Left ventricle myocardium inferior (tissue), 1 donor: ENCODE data around the gene DIPK1B. TPM values are rescaled to one million over a fixed set of nuclear protein-coding genes. Genes with fewer than 3 reads are reported as not detected.

ENCODE experiments used
- DNase-seq: peaks from one replicate; pipeline ENCODE4 v3.0.0-alpha.2; 2020
- H3K27ac ChIP-seq: fragments of 200-600 bp; replicated peaks from 2 replicates; pipeline ENCODE4 v1.8.0; 2021
- H3K27me3 ChIP-seq: fragments of 200-600 bp; 2 replicates; pipeline ENCODE4 v1.8.0; 2021; ENCODE audit warnings: low read depth
- H3K36me3 ChIP-seq: fragments of 200-600 bp; 2 replicates; pipeline ENCODE4 v1.8.0; 2021
- H3K4me1 ChIP-seq: fragments of 200-600 bp; 2 replicates; pipeline ENCODE4 v1.8.0; 2021
- H3K4me3 ChIP-seq: fragments of 200-600 bp; 2 replicates; pipeline ENCODE4 v1.8.0; 2021; ENCODE audit warnings: mild to moderate bottlenecking, moderate library complexity
- H3K9me3 ChIP-seq: fragments of 200-600 bp; replicated peaks from 2 replicates; pipeline ENCODE4 v1.8.0; 2021
- intact Hi-C: fragments of 100-400 bp; cut with micrococcal nuclease; formaldehyde crosslinking; loops from one replicate; pipeline ENCODE4 v1.11.0; 2022
- total RNA-seq: library from RNA; stranded (reverse); fragmentation: NEBNext Ultra II Directional; extraction: Animal tissue kit (Norgen Biotek cat#: 25700); gene quantifications from one replicate; pipeline ENCODE4 v1.2.1, GENCODE V29; 2021
- TF ChIP-seq, protein P1 (sequence below): fragments of 200-600 bp; IDR thresholded peaks from 2 replicates; pipeline ENCODE4 v1.8.0; 2021; ENCODE audit warnings: antibody characterized with exemption, mild to moderate bottlenecking, borderline replicate concordance
- donor health status: DM: no; HTN: yes; CAD: no; lungs with severe emphysema.

The DIPK1B gene
- total RNA-seq, 1 donor from 2014 or later = 21.4 TPM

GRCh38 chr9:136735812-136736480, 23.6 kb downstream of the DIPK1B start:
- Histone ChIP-seq H3K27me3 (no peaks in the 10 kb centered on the region), H3K27ac (no peak overlapping the region), H3K4me1 (peaks cover 6% of the 10 kb centered on the region), H3K9me3 (no peaks in the 10 kb centered on the region), H3K4me3 (no peak overlapping the region), H3K36me3 (no peaks in the 10 kb centered on the region)
- DNase-seq = no peak
- intact Hi-C loops = no loop called here
- TF ChIP-seq, protein P1, sequence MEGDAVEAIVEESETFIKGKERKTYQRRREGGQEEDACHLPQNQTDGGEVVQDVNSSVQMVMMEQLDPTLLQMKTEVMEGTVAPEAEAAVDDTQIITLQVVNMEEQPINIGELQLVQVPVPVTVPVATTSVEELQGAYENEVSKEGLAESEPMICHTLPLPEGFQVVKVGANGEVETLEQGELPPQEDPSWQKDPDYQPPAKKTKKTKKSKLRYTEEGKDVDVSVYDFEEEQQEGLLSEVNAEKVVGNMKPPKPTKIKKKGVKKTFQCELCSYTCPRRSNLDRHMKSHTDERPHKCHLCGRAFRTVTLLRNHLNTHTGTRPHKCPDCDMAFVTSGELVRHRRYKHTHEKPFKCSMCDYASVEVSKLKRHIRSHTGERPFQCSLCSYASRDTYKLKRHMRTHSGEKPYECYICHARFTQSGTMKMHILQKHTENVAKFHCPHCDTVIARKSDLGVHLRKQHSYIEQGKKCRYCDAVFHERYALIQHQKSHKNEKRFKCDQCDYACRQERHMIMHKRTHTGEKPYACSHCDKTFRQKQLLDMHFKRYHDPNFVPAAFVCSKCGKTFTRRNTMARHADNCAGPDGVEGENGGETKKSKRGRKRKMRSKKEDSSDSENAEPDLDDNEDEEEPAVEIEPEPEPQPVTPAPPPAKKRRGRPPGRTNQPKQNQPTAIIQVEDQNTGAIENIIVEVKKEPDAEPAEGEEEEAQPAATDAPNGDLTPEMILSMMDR = no peak

- intact Hi-C loops = no loop called here
- no peak overlapping the region for H3K27ac ChIP-seq
- DNase-seq = no peak
- peaks cover 25% of the 10 kb centered on the region for H3K27me3 ChIP-seq
- TF ChIP-seq, protein P1 = no peak
- no peaks in the 10 kb centered on the region for H3K36me3 ChIP-seq
- peaks cover 29% of the 10 kb centered on the region for H3K4me1 ChIP-seq
- no peak overlapping the region for H3K4me3 ChIP-seq
- no peaks in the 10 kb centered on the region for H3K9me3 ChIP-seq
Measured at GRCh38 chr9:136738960-136739359, 26.6 kb downstream of the DIPK1B start.

DNA sequence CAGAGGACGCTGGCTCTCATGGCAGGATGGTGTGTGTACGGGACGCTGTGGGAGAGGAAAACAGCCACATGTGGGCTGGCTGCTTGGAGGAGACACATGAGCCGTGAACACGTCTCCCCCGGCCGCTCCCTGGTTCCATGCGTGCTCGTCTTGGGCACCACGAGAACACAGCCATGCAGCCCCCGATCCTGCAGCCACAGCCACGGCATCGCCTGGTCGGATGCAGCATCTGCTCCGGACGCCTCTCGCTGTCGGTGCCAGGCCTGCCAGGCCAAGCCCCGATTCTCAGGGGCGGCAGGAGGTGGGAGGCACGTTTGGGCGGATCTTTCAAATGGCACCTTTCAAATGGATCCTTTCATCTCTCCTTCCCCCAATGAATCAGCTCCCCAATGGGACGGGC, 27.1 kb downstream of the DIPK1B start:
- no peak for DNase-seq
- peaks cover 27% of the 10 kb centered on the region for H3K27me3 ChIP-seq
- no peaks in the 10 kb centered on the region for H3K36me3 ChIP-seq
- no peak overlapping the region for H3K27ac ChIP-seq
- no peaks in the 10 kb centered on the region for H3K9me3 ChIP-seq
- no peak overlapping the region for H3K4me3 ChIP-seq
- TF ChIP-seq, protein P1 = no peak
- peaks cover 29% of the 10 kb centered on the region for H3K4me1 ChIP-seq
- intact Hi-C loops = no loop called here

GRCh38 chr9:136740069-136740468, 27.7 kb downstream of the DIPK1B start:
- Histone ChIP-seq H3K27me3 (peaks cover 27% of the 10 kb centered on the region), H3K4me3 (no peak overlapping the region), H3K27ac (no peak overlapping the region), H3K4me1 (peaks cover 29% of the 10 kb centered on the region), H3K9me3 (no peaks in the 10 kb centered on the region), H3K36me3 (no peaks in the 10 kb centered on the region)
- TF ChIP-seq, protein P1 = no peak
- no peak for DNase-seq
- intact Hi-C loops = no loop called here

DNA sequence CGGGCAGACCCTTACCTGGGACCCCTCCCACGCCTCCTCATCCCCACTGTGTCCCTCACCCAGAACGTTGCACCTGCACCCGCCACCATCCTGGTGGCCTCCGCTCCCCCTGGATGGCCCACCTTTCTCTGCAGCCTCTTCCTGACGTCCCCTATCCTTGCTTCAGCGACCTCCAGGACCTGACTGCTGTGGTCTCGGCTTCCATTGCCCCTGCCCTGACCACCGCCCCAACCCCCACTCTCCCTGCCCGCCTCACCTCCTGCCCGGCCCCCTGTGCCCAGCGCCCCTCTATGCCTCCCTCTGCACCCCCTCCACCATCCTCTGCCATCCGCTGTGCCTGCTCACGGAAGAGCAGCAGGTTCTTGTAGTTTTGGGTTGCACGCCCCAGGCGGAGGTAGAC, 28.1 kb downstream of the DIPK1B start:
- Histone ChIP-seq H3K4me3 (no peak overlapping the region), H3K27ac (no peak overlapping the region), H3K9me3 (no peaks in the 10 kb centered on the region), H3K4me1 (peaks cover 29% of the 10 kb centered on the region), H3K27me3 (peaks cover 27% of the 10 kb centered on the region), H3K36me3 (no peaks in the 10 kb centered on the region)
- intact Hi-C loops = no loop called here
- DNase-seq = no peak
- TF ChIP-seq, protein P1 = no peak
